Right lobe of liver (tissue), 6 donors: ENCODE results near the gene CPED1. TPM values are rescaled to one million over a fixed set of nuclear protein-coding genes. Genes with fewer than 3 reads are reported as not detected.

ENCODE experiments used
- ATAC-seq, 4 donors: fragments of 200-7000 bp; cut with Tn5 transposase; one replicate each; pipeline ENCODE4 v1.9.1; 2020; ENCODE audit warnings: mild to moderate bottlenecking in 4 of 4, moderate library complexity in 4 of 4
- DNase-seq, 3 donors: peaks; one replicate each; pipeline ENCODE4 v3.0.0-alpha.2; 2020
- H3K27ac ChIP-seq, 3 donors: fragments of 200-600 bp; one replicate each; pipeline ENCODE4 v1.8.0; 2022
- H3K27me3 ChIP-seq, 2 donors: fragments of 200-600 bp; one replicate each; pipeline ENCODE4 v1.8.0; 2022
- H3K36me3 ChIP-seq, 4 donors: fragments of 200-600 bp; sonication (generic) in 1 of 4; one replicate each; pipeline versions ENCODE4 v1.5.1 to v1.8.0; 2017 to 2022; ENCODE audit warnings: control low read depth in 1 of 4
- H3K4me1 ChIP-seq, 4 donors: fragments of 200-600 bp; sonication (generic) in 1 of 4; one replicate each; pipeline versions ENCODE4 v1.5.1 to v1.8.0; 2017 to 2022; ENCODE audit warnings: control low read depth in 1 of 4
- H3K4me3 ChIP-seq, 3 donors: fragments of 200-600 bp; one replicate each; pipeline ENCODE4 v1.8.0; 2022
- H3K9me3 ChIP-seq, 4 donors: fragments of 200-600 bp; sonication (generic) in 1 of 4; one replicate each; pipeline versions ENCODE4 v1.5.1 to v1.8.0; 2017 to 2022; ENCODE audit warnings: control low read depth in 1 of 4
- CTCF ChIP-seq, 4 donors: fragments of 200-600 bp in 3 of 4; fragments of 450-650 bp in 1 of 4; IDR thresholded peaks; one replicate each; pipeline versions ENCODE4 v1.5.1 to v1.8.0; 2016 to 2022; ENCODE audit warnings: antibody characterized with exemption in 4 of 4, mild to moderate bottlenecking in 2 of 4
- POLR2A ChIP-seq: fragments of 450-650 bp; IDR thresholded peaks from one replicate; pipeline ENCODE4 v1.6.1; 2017; ENCODE audit warnings: antibody characterized with exemption, mild to moderate bottlenecking
- WGBS: methylation state at CpG from one replicate; pipeline ENCODE4 v1.1.6; 2018; ENCODE audit warnings: low coverage, low lambda C conversion rate; ENCODE audit not compliant: insufficient coverage; ENCODE audit errors: missing lambda C conversion rate; 5-methylcytosine and 5-hydroxymethylcytosine counted together
- intact Hi-C, 2 donors: fragments of 100-400 bp; cut with DNase I; formaldehyde crosslinking; loops; one replicate each; pipeline versions ENCODE4 v1.11.2 to v1.14.1; 2022
- total RNA-seq, 6 experiments: library from RNA; depleted of rRNA in 2 of 6; stranded (reverse); fragments of >200 nt in 2 of 6; fragmentation: NEBNext Ultra II Directional in 3 of 6; extraction: Animal tissue kit (Norgen Biotek cat#: 25700) in 3 of 6; gene quantifications; one replicate each; pipeline versions ENCODE4 v1.1.0 to v1.2.4, GENCODE V29; 2016 to 2023
- donor health status: DM: no; HTN: yes; CAD: no.
- donor health status: DM: no; HTN: no; CAD: no.
- donor health status: DM: no; HTN: no; CAD: no.
- donor health status: DM: no; HTN: yes; CAD: no.
- donor health status: DM: no; HTN: yes; CAD: no.

The CPED1 gene
- total RNA-seq, 6 experiments from 2014 or later = 24.3 to 45.8 (median 34.9) TPM

GRCh38 chr7:121097577-121097976 lies 109.1 kb downstream of the CPED1 start:
- no peaks in the 10 kb centered on the region for H3K27me3 ChIP-seq
- TF ChIP-seq POLR2A (no peak), CTCF (IDR thresholded peaks at IDR 0.05) (no peak)
- H3K27ac ChIP-seq = no peak overlapping the region
- H3K4me1 ChIP-seq = no peaks in the 10 kb centered on the region
- intact Hi-C loops = no loop called here
- ATAC-seq = no peak
- WGBS = 77% methylated on average over 4 of the region's 4 CpGs
- H3K4me3 ChIP-seq = no peak overlapping the region
- no peaks in the 10 kb centered on the region for H3K9me3 ChIP-seq
- peaks cover 0 to 13% (median 5%) of the 10 kb centered on the region in 4 donors for H3K36me3 ChIP-seq
- no peak for DNase-seq

GRCh38 chr7:121099572-121099971 lies 111.1 kb downstream of the CPED1 start:
- H3K9me3 ChIP-seq = no peaks in the 10 kb centered on the region
- H3K27me3 ChIP-seq = no peaks in the 10 kb centered on the region
- DNase-seq (no peak), ATAC-seq (no peak)
- H3K4me1 ChIP-seq = no peaks in the 10 kb centered on the region
- peaks cover 0 to 13% (median 5%) of the 10 kb centered on the region in 4 donors for H3K36me3 ChIP-seq
- intact Hi-C loops = no loop called here
- TF ChIP-seq POLR2A = no peak
- no peak for TF ChIP-seq CTCF (IDR thresholded peaks at IDR 0.05)
- H3K4me3 ChIP-seq = no peak overlapping the region
- no peak overlapping the region for H3K27ac ChIP-seq
- 89% methylated on average over 8 of the region's 8 CpGs for WGBS

GRCh38 chr7:121101083-121101482 lies 112.6 kb downstream of the CPED1 start:
- DNase-seq (no peak), ATAC-seq (no peak)
- no peaks in the 10 kb centered on the region for H3K27me3 ChIP-seq
- no peak overlapping the region for H3K27ac ChIP-seq
- H3K4me3 ChIP-seq = no peak overlapping the region
- peaks cover 0 to 13% (median 5%) of the 10 kb centered on the region in 4 donors for H3K36me3 ChIP-seq
- no peaks in the 10 kb centered on the region for H3K9me3 ChIP-seq
- TF ChIP-seq CTCF (IDR thresholded peaks at IDR 0.05) = no peak
- TF ChIP-seq POLR2A = no peak
- intact Hi-C loops = no loop called here
- no peaks in the 10 kb centered on the region for H3K4me1 ChIP-seq

GRCh38 chr7:121101621-121102020 lies 113.1 kb downstream of the CPED1 start:
- no peaks in the 10 kb centered on the region for H3K4me1 ChIP-seq
- no peaks in the 10 kb centered on the region for H3K9me3 ChIP-seq
- no peak overlapping the region for H3K4me3 ChIP-seq
- no peak for ATAC-seq
- no peak overlapping the region for H3K27ac ChIP-seq
- WGBS = 84% methylated on average over 2 of the region's 2 CpGs
- peaks cover 0 to 13% (median 5%) of the 10 kb centered on the region in 4 donors for H3K36me3 ChIP-seq
- no peaks in the 10 kb centered on the region for H3K27me3 ChIP-seq
- no peak for DNase-seq
- TF ChIP-seq CTCF (IDR thresholded peaks at IDR 0.05) (no peak), POLR2A (no peak)
- intact Hi-C loops = no loop called here

- 65% methylated on average over 2 of the region's 2 CpGs for WGBS
- TF ChIP-seq POLR2A (no peak), CTCF (IDR thresholded peaks at IDR 0.05) (no peak)
- Histone ChIP-seq H3K4me3 (no peak overlapping the region), H3K27ac (no peak overlapping the region), H3K9me3 (no peaks in the 10 kb centered on the region), H3K36me3 (peaks cover 0 to 13% (median 5%) of the 10 kb centered on the region in 4 donors), H3K27me3 (no peaks in the 10 kb centered on the region), H3K4me1 (no peaks in the 10 kb centered on the region)
- intact Hi-C loops = no loop called here
- DNase-seq = no peak
- no peak for ATAC-seq
Observed at GRCh38 chr7:121102619-121103018, 114.1 kb downstream of the CPED1 start.
